H9 (cell line): ENCODE measurements around the gene CDC14A. TPM values are rescaled to one million over a fixed set of nuclear protein-coding genes. Genes with fewer than 3 reads are reported as not detected.

ENCODE experiments used
- DNase-seq: peaks from one replicate; pipeline ENCODE4 v3.0.0-alpha.2; 2017
- H2AFZ ChIP-seq: one replicate; pipeline ENCODE4 v1.6.1; 2013; ENCODE audit warnings: mild to moderate bottlenecking, low read length, control low read depth, moderate library complexity
- H2AK5ac ChIP-seq: 2 replicates; pipeline ENCODE4 v1.6.1; 2013; ENCODE audit warnings: low read length, control low read depth, mixed read lengths; ENCODE audit not compliant: insufficient read length
- H2BK120ac ChIP-seq: one replicate; pipeline ENCODE4 v1.6.1; 2013; ENCODE audit warnings: low read depth, mild to moderate bottlenecking, low read length, control low read depth, inconsistent platforms; ENCODE audit not compliant: poor library complexity, severe bottlenecking
- H2BK12ac ChIP-seq: 2 replicates; pipeline ENCODE4 v1.6.1; 2013; ENCODE audit warnings: low read length, control low read depth, mixed read lengths, low read depth; ENCODE audit not compliant: insufficient read length
- H2BK15ac ChIP-seq: 2 replicates; pipeline ENCODE4 v1.6.1; 2013; ENCODE audit warnings: low read depth, low read length, control low read depth
- H2BK20ac ChIP-seq: one replicate; pipeline ENCODE4 v1.6.1; 2013; ENCODE audit warnings: low read depth, mild to moderate bottlenecking, low read length, control low read depth, inconsistent platforms; ENCODE audit not compliant: poor library complexity, severe bottlenecking
- H2BK5ac ChIP-seq: 2 replicates; pipeline ENCODE4 v1.6.1; 2013; ENCODE audit warnings: low read length, control low read depth, mixed read lengths; ENCODE audit not compliant: insufficient read length
- H3K14ac ChIP-seq: 2 replicates; pipeline ENCODE4 v1.6.1; 2013; ENCODE audit warnings: low read length, control low read depth; ENCODE audit not compliant: insufficient read depth
- H3K18ac ChIP-seq: 2 replicates; pipeline ENCODE4 v1.6.1; 2013; ENCODE audit warnings: low read depth, mild to moderate bottlenecking, mixed read lengths, low read length, control low read depth; ENCODE audit not compliant: insufficient read length
- H3K23ac ChIP-seq: 2 replicates; pipeline ENCODE4 v1.6.1; 2013; ENCODE audit warnings: low read length, control low read depth, mixed read lengths, low read depth; ENCODE audit not compliant: insufficient read length
- H3K23me2 ChIP-seq: 2 replicates; pipeline ENCODE4 v1.6.1; 2013; ENCODE audit warnings: low read depth, mild to moderate bottlenecking, mixed read lengths, low read length, control low read depth; ENCODE audit not compliant: insufficient read length, poor library complexity, severe bottlenecking
- H3K27ac ChIP-seq: 2 replicates; pipeline ENCODE4 v1.5.1; 2013; ENCODE audit warnings: low read length, control low read depth, mixed read lengths, low read depth; ENCODE audit not compliant: insufficient read length
- H3K27me3 ChIP-seq: 2 replicates; pipeline ENCODE4 v1.6.1; 2013; ENCODE audit warnings: low read length, control low read depth, inconsistent platforms; ENCODE audit not compliant: insufficient read depth
- H3K4ac ChIP-seq: 2 replicates; pipeline ENCODE4 v1.6.1; 2013; ENCODE audit warnings: low read depth, mild to moderate bottlenecking, control low read depth, inconsistent platforms, low read length, moderate library complexity
- H3K4me1 ChIP-seq: 2 replicates; pipeline ENCODE4 v1.6.1; 2013; ENCODE audit warnings: low read length, control low read depth, inconsistent platforms; ENCODE audit not compliant: insufficient read depth
- H3K4me2 ChIP-seq: 2 replicates; pipeline ENCODE4 v1.6.1; 2013; ENCODE audit warnings: low read length, control low read depth, mixed read lengths; ENCODE audit not compliant: insufficient read length, insufficient read depth
- H3K56ac ChIP-seq: 2 replicates; pipeline ENCODE4 v1.6.1; 2013; ENCODE audit warnings: low read depth, mild to moderate bottlenecking, mixed read lengths, low read length, control low read depth; ENCODE audit not compliant: insufficient read length
- H3K79me1 ChIP-seq: 2 replicates; pipeline ENCODE4 v1.6.1; 2013; ENCODE audit warnings: low read depth, mild to moderate bottlenecking, moderate library complexity, low read length, control low read depth, inconsistent platforms; ENCODE audit not compliant: insufficient read depth, poor library complexity, severe bottlenecking
- H3K79me2 ChIP-seq: 2 replicates; pipeline ENCODE4 v1.6.1; 2013; ENCODE audit warnings: low read length, control low read depth, inconsistent platforms; ENCODE audit not compliant: insufficient read depth
- H3K9ac ChIP-seq: 2 replicates; pipeline ENCODE4 v1.6.1; 2013; ENCODE audit warnings: low read length, control low read depth, mixed read lengths; ENCODE audit not compliant: insufficient read length; ENCODE audit errors: extremely low read depth
- H3K9me3 ChIP-seq: one replicate; pipeline ENCODE4 v1.6.1; 2013; ENCODE audit warnings: low read depth, low read length, inconsistent platforms; ENCODE audit not compliant: control insufficient read depth
- H3T11ph ChIP-seq: one replicate; pipeline ENCODE4 v1.6.1; 2013; ENCODE audit warnings: mild to moderate bottlenecking, low read length, control low read depth, inconsistent platforms
- H4K20me1 ChIP-seq: one replicate; pipeline ENCODE4 v1.6.1; 2013; ENCODE audit not compliant: control insufficient read depth, insufficient read length, insufficient read depth
- H4K5ac ChIP-seq: 2 replicates; pipeline ENCODE4 v1.6.1; 2013; ENCODE audit warnings: low read depth, mild to moderate bottlenecking, mixed read lengths, low read length, control low read depth; ENCODE audit not compliant: insufficient read length
- H4K8ac ChIP-seq: replicated peaks from 2 replicates; pipeline ENCODE4 v1.6.1; 2013; ENCODE audit warnings: low read length, control low read depth, mixed read lengths, low read depth; ENCODE audit not compliant: insufficient read length
- H4K91ac ChIP-seq: 2 replicates; pipeline ENCODE4 v1.6.1; 2013; ENCODE audit warnings: low read depth, mild to moderate bottlenecking, moderate library complexity, mixed read lengths, low read length, control low read depth; ENCODE audit not compliant: insufficient read length
- H3K27ac Mint-ChIP-seq, 3 experiments: 2 replicates in 2 of 3; 3 replicates in 1 of 3; pipeline ENCODE4 v1.8.0; 2020 to 2021; ENCODE audit warnings: mixed read lengths in 3 of 3, mild to moderate bottlenecking in 1 of 3, moderate library complexity in 1 of 3
- H3K27me3 Mint-ChIP-seq: 2 replicates; pipeline ENCODE4 v1.8.0; 2021; ENCODE audit warnings: low read depth, mild to moderate bottlenecking, moderate library complexity, mixed read lengths
- H3K36me3 Mint-ChIP-seq, 3 experiments: 2 replicates in 2 of 3; 3 replicates in 1 of 3; pipeline ENCODE4 v1.8.0; 2020 to 2021; ENCODE audit warnings: low read depth in 3 of 3, mixed read lengths in 3 of 3; ENCODE audit not compliant: insufficient read depth in 1 of 3
- H3K4me1 Mint-ChIP-seq, 2 experiments: 2 replicates each; pipeline ENCODE4 v1.8.0; 2020; ENCODE audit warnings: mixed read lengths in 2 of 2
- H3K4me3 Mint-ChIP-seq, 2 experiments: 2 replicates in 1 of 2; 3 replicates in 1 of 2; pipeline ENCODE4 v1.8.0; 2020 to 2021; ENCODE audit warnings: mild to moderate bottlenecking in 2 of 2, mixed read lengths in 2 of 2, moderate library complexity in 1 of 2
- H3K9me3 Mint-ChIP-seq, 2 experiments: 2 replicates in 1 of 2; 3 replicates in 1 of 2; pipeline ENCODE4 v1.8.0; 2020; ENCODE audit warnings: mild to moderate bottlenecking in 2 of 2, mixed read lengths in 2 of 2, moderate library complexity in 1 of 2
- CTCF ChIP-seq: fragments of 200-600 bp; sonication (generic); conservative IDR thresholded peaks from 3 replicates; pipeline ENCODE4 v1.8.0; 2021; ENCODE audit warnings: antibody characterized with exemption, mild to moderate bottlenecking
- WGBS: extraction: QIAGEN DNeasy Blood & Tissue Kit; methylation state at CpG from one replicate; pipeline ENCODE4 v1.1.7; 2013; ENCODE audit warnings: missing lambda C conversion rate, low lambda C conversion rate, mixed read lengths; ENCODE audit not compliant: insufficient read length; ENCODE audit errors: extremely low coverage; 5-methylcytosine and 5-hydroxymethylcytosine counted together
- total RNA-seq: library from RNA; stranded (reverse); gene quantifications from 2 replicates; pipeline ENCODE4 v1.2.1, GENCODE V29; 2021

Gene CDC14A
- total RNA-seq, 1 experiment from 2014 or later = 8.9 TPM

GRCh38 chr1:100321100-100321493 lies 31.2 kb upstream of the CDC14A start:
- Histone ChIP-seq H2BK20ac (no peak overlapping the region), H3K27ac (no peak overlapping the region), H2BK120ac (no peak overlapping the region), H4K91ac (no peak overlapping the region), H2BK12ac (no peak overlapping the region), H3K56ac (no peak overlapping the region), H3K4me2 (no peak overlapping the region), H3K79me1 (no peaks in the 10 kb centered on the region), H3K27me3 (no peaks in the 10 kb centered on the region), H3K4me1 (peaks cover 6% of the 10 kb centered on the region), H4K5ac (no peak overlapping the region), H2BK5ac (no peak overlapping the region), H2AK5ac (no peak overlapping the region), H3K9ac (no peak overlapping the region), H3K14ac (no peak overlapping the region), H2BK15ac (no peak overlapping the region), H3K23me2 (no peaks in the 10 kb centered on the region), H3K79me2 (no peaks in the 10 kb centered on the region), H4K20me1 (no peaks in the 10 kb centered on the region), H4K8ac (no peak overlapping the region), H3K18ac (no peak overlapping the region), H3K4ac (no peak overlapping the region), H3K9me3 (peaks cover 4% of the 10 kb centered on the region), H3T11ph (no peak overlapping the region), H3K23ac (no peak overlapping the region), H2AFZ (no peak overlapping the region)
- TF ChIP-seq CTCF = no peak
- Mint-ChIP-seq H3K27me3 (no peaks in the 10 kb centered on the region; the same call in 1 of the 2 replicates), H3K9me3 (peaks cover 18 to 31% of the 10 kb centered on the region in 2 experiments), H3K4me1 (peaks cover 21 to 27% of the 10 kb centered on the region in 2 experiments), H3K27ac (peak overlapping the region in 1 of 3 experiments; percentile 42; a peak in 1 of 7 replicates), H3K4me3 (no peak overlapping the region), H3K36me3 (peaks cover 8 to 20% (median 13%) of the 10 kb centered on the region in 3 experiments)
- no peak for DNase-seq
- no CpG with 5 or more reads among the region's 7 CpGs for WGBS
